Adrenal gland (tissue), 12 donors: ENCODE measurements around the gene TMEM150C. TPM values are rescaled to one million over a fixed set of nuclear protein-coding genes. Genes with fewer than 3 reads are reported as not detected.

Experiments used
- DNase-seq, 7 donors: peaks; one replicate each; pipeline ENCODE4 v3.0.0-alpha.2; 2019 to 2020
- H3K27ac ChIP-seq, 5 donors: fragments of 200-600 bp; sonication (generic) in 4 of 5; 1 replicate in 3 of 5; 2 replicates in 2 of 5; pipeline versions ENCODE4 v1.5.1 to v1.8.0; 2016 to 2020; ENCODE audit warnings: mild to moderate bottlenecking in 1 of 5
- H3K27me3 ChIP-seq: fragments of 200-600 bp; 2 replicates; pipeline ENCODE4 v1.8.0; 2021
- H3K36me3 ChIP-seq, 2 donors: fragments of 200-600 bp; replicated peaks in 1 of 2; 1 replicate in 1 of 2; 2 replicates in 1 of 2; pipeline versions ENCODE4 v1.5.1 to v1.8.0; 2018 to 2022
- H3K4me1 ChIP-seq, 2 donors: fragments of 200-600 bp; replicated peaks in 1 of 2; 1 replicate in 1 of 2; 2 replicates in 1 of 2; pipeline versions ENCODE4 v1.5.1 to v1.8.0; 2018 to 2021
- H3K4me3 ChIP-seq, 4 donors: fragments of 200-600 bp; sonication (generic) in 3 of 4; one replicate each; pipeline ENCODE4 v1.5.1; 2016 to 2018
- H3K9me3 ChIP-seq, 3 donors: fragments of 200-600 bp; sonication (generic) in 1 of 3; replicated peaks in 1 of 3; 1 replicate in 2 of 3; 2 replicates in 1 of 3; pipeline versions ENCODE4 v1.5.1 to v1.8.0; 2016 to 2021
- CTCF ChIP-seq, 6 experiments: fragments of 450-650 bp in 4 of 6; fragments of 200-600 bp in 2 of 6; sonication (generic) in 1 of 6; IDR thresholded peaks; 1 replicate in 5 of 6; 2 replicates in 1 of 6; pipeline versions ENCODE4 v1.5.1 to v1.8.0; 2016 to 2021; ENCODE audit warnings: antibody characterized with exemption in 6 of 6, mild to moderate bottlenecking in 2 of 6, moderate library complexity in 1 of 6
- POLR2A ChIP-seq, 2 donors: fragments of 450-650 bp; IDR thresholded peaks; one replicate each; pipeline ENCODE4 v1.6.1; 2017; ENCODE audit warnings: antibody characterized with exemption in 2 of 2, mild to moderate bottlenecking in 2 of 2, moderate library complexity in 1 of 2
- WGBS, 4 donors: extraction: QIAGEN DNeasy Blood & Tissue Kit in 2 of 4; methylation state at CpG; one replicate each; pipeline versions ENCODE4 v1.1.5 to v1.1.7; 2013 to 2017; 5-methylcytosine and 5-hydroxymethylcytosine counted together
- intact Hi-C, 2 donors: fragments of 100-400 bp; cut with DNase I; formaldehyde crosslinking; loops; one replicate each; pipeline versions ENCODE4 v1.14.1 to v1.15.0; 2022 to 2023
- polyA plus RNA-seq, 3 donors: library from polyadenylated mRNA; stranded (reverse); fragments of 200-250 nt in 2 of 3; fragments of 350-450 nt in 1 of 3; fragmentation: Illumina TruSeq in 1 of 3; extraction: RNeasy Lipid Tissue Mini Kit (QIAGEN cat#74804) in 1 of 3; gene quantifications; one replicate each; pipeline ENCODE4 v1.2.3, GENCODE V29; 2013 to 2014
- total RNA-seq, 9 donors: library from RNA; depleted of rRNA in 4 of 9; stranded (reverse); fragments of >200 nt in 4 of 9; fragments of 120-200 nt in 1 of 9; fragmentation: NEBNext Ultra II Directional in 1 of 9; extraction: Animal tissue kit (Norgen Biotek cat#: 25700) in 1 of 9; gene quantifications; one replicate each; pipeline versions ENCODE4 v1.1.0 to v1.2.4, GENCODE V29; 2013 to 2023
- donor health status: healthy with polysubstance abuse.
- donor health status: Bipolar disorder and iron deficiency.
- donor health status: DM: yes; HTN: yes; CAD: no.
- donor health status: DM: no; HTN: no; CAD: no.
- donor health status: DM: no; HTN: no; CAD: no.
- donor health status: DM: yes; HTN: yes; CAD: no.

TMEM150C gene
- total and polyA plus RNA-seq, 12 donors = 8.0 to 254 (median 76.0) TPM

- TF ChIP-seq POLR2A (IDR thresholded peaks at IDR 0.05) (no peak), CTCF (IDR thresholded peaks at IDR 0.05) (no peak)
- no peaks in the 10 kb centered on the region for H3K27me3 ChIP-seq
- H3K4me1 ChIP-seq = no peaks in the 10 kb centered on the region
- intact Hi-C loops = no loop called here
- no peaks in the 10 kb centered on the region for H3K9me3 ChIP-seq
- H3K36me3 ChIP-seq = no peaks in the 10 kb centered on the region
- 79 to 93% (median 89%) methylated on average over 3 of the region's 3 CpGs for WGBS, 4 donors
- no peak overlapping the region for H3K27ac ChIP-seq
- H3K4me3 ChIP-seq = no peak overlapping the region
- DNase-seq = no peak
These were observed 32.5 kb downstream of the TMEM150C start for GRCh38 chr4:82529322-82529721.

GRCh38 chr4:82528868-82529267, 32.9 kb downstream of the TMEM150C start:
- WGBS, 4 donors = 71 to 81% (median 77%) methylated on average over 4 of the region's 4 CpGs

GRCh38 chr4:82528074-82528473, 33.7 kb downstream of the TMEM150C start:
- no peaks in the 10 kb centered on the region for H3K4me1 ChIP-seq
- no peak overlapping the region for H3K27ac ChIP-seq
- no peak for TF ChIP-seq CTCF (IDR thresholded peaks at IDR 0.05)
- no peak for TF ChIP-seq POLR2A (IDR thresholded peaks at IDR 0.05)
- H3K36me3 ChIP-seq = no peaks in the 10 kb centered on the region
- H3K27me3 ChIP-seq = no peaks in the 10 kb centered on the region
- no peak overlapping the region for H3K4me3 ChIP-seq
- WGBS, 4 donors = 69 to 95% (median 89%) methylated on average over 2 of the region's 2 CpGs; no CpG with 5 or more reads in 1 of the 4 donors
- intact Hi-C loops = no loop called here
- DNase-seq = no peak
- H3K9me3 ChIP-seq = no peaks in the 10 kb centered on the region

More at GRCh38 chr4:82528868-82529267, 32.9 kb downstream of the TMEM150C start:
- Histone ChIP-seq H3K27ac (no peak overlapping the region), H3K4me3 (no peak overlapping the region), H3K27me3 (no peaks in the 10 kb centered on the region), H3K36me3 (no peaks in the 10 kb centered on the region), H3K4me1 (no peaks in the 10 kb centered on the region), H3K9me3 (no peaks in the 10 kb centered on the region)
- intact Hi-C loops = no loop called here
- DNase-seq = no peak
- TF ChIP-seq POLR2A (IDR thresholded peaks at IDR 0.05) (no peak), CTCF (IDR thresholded peaks at IDR 0.05) (no peak)

GRCh38 chr4:82525307-82525911, 36.4 kb downstream of the TMEM150C start:
- no peak for DNase-seq
- Histone ChIP-seq H3K4me1 (no peaks in the 10 kb centered on the region), H3K27me3 (no peaks in the 10 kb centered on the region), H3K27ac (no peak overlapping the region), H3K4me3 (no peak overlapping the region), H3K36me3 (no peaks in the 10 kb centered on the region), H3K9me3 (no peaks in the 10 kb centered on the region)
- no peak for TF ChIP-seq CTCF (IDR thresholded peaks at IDR 0.05)
- TF ChIP-seq POLR2A (IDR thresholded peaks at IDR 0.05) = no peak
- intact Hi-C loops = no loop called here
- WGBS, 4 donors = 60 to 85% (median 66%) methylated on average over 4 of the region's 4 CpGs
